VCaP (cell line): ENCODE measurements around the gene SEPTIN7.

Experiments
- H3K27ac ChIP-seq: fragments of 450-650 bp; 2 replicates; pipeline ENCODE4 v1.5.1; 2017
- TF ChIP-seq, protein P1 (sequence below): fragments of 450-650 bp; conservative IDR thresholded peaks from 2 replicates; pipeline ENCODE4 v1.5.1; 2017; ENCODE audit warnings: mild to moderate bottlenecking, moderate library complexity

SEPTIN7 gene

DNA sequence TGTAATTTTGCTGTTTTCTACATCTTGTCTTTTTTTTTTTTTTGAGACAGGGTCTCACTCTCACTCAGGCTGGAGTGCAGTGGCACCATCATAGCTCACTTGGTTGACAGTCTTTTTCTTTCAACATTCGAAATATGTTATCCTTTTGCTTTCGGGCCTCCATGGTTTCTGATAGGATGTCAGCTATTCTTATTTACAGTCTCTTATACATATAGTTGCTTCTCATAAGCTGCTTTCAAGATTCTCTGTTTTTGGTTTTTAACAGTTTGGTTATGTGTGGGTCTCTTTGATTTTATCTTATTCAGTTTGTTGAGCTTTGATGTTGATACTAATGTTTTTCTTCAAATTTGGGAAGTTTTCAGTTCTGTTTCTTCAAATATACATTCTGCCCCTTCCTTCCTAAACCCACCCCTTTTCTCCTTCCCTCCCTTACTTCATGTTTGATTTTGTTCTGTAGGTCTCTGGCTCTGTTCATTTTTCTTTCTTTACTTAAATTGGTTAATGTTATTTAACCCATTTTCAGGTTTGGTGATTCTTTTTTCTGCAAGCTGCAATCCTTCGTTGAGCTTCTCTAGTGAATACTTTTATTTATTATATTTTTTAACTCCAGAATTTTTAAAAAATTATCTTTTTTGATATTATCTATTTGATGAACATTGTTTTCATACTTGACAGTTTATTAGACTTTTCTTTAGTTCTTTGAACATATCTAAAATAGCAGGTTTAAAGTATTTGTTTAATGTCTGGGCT lies 19.3 kb downstream of the SEPTIN7 start:
- TF ChIP-seq, protein P1, sequence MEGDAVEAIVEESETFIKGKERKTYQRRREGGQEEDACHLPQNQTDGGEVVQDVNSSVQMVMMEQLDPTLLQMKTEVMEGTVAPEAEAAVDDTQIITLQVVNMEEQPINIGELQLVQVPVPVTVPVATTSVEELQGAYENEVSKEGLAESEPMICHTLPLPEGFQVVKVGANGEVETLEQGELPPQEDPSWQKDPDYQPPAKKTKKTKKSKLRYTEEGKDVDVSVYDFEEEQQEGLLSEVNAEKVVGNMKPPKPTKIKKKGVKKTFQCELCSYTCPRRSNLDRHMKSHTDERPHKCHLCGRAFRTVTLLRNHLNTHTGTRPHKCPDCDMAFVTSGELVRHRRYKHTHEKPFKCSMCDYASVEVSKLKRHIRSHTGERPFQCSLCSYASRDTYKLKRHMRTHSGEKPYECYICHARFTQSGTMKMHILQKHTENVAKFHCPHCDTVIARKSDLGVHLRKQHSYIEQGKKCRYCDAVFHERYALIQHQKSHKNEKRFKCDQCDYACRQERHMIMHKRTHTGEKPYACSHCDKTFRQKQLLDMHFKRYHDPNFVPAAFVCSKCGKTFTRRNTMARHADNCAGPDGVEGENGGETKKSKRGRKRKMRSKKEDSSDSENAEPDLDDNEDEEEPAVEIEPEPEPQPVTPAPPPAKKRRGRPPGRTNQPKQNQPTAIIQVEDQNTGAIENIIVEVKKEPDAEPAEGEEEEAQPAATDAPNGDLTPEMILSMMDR, result no peak
- no peak overlapping the region for H3K27ac ChIP-seq

DNA sequence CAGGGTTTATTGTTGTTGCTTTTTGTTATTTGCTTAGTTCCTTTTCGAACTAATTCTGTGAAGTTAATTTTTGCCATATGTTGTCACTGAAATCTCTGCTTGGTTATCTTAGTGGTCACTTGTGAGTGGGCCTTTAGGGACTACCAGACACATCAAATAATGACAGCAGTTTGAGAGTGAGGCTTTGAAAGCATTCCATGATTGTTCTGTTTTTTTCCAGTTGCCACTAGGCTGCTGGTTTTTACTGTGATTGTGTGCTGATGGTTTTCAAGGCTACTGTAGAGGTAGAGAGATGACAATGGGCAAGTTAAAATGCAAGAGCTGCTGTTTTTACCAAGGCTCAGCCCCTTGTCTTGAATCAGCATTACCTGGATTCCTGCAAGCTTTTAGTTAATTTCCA lies 20.0 kb downstream of the SEPTIN7 start:
- no peak overlapping the region for H3K27ac ChIP-seq

DNA sequence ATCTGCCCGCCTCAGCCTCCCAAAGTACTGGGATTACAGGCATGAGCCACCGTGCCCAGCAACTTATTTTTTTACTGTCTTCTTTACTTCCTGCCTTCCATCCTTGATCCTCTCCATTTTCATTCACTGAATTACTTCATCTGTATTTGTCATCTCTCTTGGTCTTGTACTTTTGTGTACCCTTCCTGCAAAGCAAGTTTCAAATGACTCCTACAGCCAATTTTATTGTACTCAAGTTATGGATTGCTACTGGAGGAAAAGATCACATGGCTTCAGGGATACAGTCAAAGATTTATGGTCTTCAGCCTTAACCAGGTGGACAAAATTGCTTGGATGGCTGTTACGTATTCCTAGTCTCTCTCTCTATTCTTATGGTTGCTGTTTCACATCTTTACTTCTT lies 22.6 kb downstream of the SEPTIN7 start:
- TF ChIP-seq, protein P1, result no peak
- no peak overlapping the region for H3K27ac ChIP-seq

More for the DNA sequence above, 20.0 kb downstream of the SEPTIN7 start:
- TF ChIP-seq, protein P1, result no peak

DNA sequence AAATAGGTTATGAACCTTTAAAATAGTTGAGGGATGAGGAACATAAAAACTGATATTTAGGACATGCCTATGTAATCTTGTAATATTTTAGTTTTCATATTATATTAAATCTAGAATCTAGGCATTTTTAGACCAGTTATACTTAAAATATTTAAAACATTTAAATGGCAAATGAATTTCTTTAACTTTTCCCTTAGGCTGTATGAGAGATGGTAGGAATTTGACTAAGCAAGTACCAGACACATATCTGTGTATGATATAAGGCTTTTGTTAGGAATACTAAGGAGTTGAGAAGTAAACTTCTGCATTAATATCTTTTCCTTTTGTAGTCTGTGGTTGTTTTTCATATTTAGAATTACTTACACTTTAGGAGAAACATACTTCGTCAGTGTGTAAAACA lies 25.1 kb downstream of the SEPTIN7 start:
- TF ChIP-seq, protein P1, result no peak
- H3K27ac ChIP-seq, result no peak overlapping the region

DNA sequence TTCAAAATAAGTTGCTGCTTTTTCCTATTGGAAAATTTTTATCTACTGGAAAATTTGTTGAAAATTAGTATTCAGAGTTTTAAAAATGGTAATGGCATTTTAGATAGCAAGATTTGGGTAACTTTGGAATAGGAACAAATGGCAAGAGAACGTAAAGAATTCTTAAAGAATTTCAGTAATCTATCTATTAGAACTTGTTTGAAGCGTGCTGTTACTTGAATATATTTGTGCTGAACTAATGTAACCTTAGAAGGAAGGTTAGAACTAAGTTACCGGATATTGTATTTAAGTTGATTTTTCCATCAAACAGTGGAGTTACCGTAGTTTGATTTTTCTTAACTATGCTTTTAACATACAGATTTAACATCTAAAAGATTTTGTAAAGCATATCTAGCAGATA lies 25.9 kb downstream of the SEPTIN7 start:
- TF ChIP-seq, protein P1, result no peak
- no peak overlapping the region for H3K27ac ChIP-seq

DNA sequence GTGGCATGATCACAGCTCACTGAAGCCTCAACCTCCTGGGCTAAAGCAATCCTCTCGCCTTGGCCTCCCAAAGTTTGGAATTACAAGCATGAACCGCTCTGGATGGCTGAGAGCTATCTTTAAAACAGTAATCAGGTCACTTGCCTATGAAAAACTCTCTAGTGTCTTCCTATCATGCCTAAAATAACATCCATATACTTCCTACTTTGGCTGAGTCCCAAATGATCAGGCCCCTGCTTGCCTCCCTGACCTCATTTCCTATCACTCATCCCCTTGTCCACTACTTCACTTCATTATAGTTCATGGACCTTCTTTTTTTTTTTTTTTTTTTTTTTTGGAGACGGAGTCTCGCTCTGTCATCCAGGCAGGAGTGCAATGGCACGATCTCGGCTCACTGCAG lies 28.0 kb downstream of the SEPTIN7 start:
- no peak overlapping the region for H3K27ac ChIP-seq
- TF ChIP-seq, protein P1, result no peak

DNA sequence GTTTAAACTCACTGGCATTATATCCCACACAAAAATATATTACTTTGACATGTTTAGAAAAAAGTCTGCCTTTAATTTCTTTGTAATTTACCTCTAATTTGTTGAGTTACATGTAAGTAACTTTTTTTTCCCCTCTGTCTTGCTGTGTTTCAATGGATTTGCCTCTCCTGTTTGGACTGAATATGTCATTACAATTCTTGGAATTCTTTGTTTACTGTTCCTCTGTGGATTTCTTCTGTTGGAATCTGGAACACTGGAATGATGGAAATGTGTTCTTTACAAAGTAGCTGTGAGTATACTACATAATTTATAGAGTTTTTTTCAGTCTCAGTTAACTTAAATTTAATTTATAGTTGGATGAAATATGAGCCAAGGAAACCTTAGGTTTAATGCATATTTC lies 30.4 kb downstream of the SEPTIN7 start:
- H3K27ac ChIP-seq, result no peak overlapping the region

More for the DNA sequence above, 30.4 kb downstream of the SEPTIN7 start:
- TF ChIP-seq, protein P1, result no peak
